C4-2B (cell line): Measurements from ENCODE around the gene CASP12.

Source experiments
- H3K27ac ChIP-seq: fragments of 450-650 bp; 2 replicates; pipeline ENCODE4 v1.5.1; 2017
- CTCF ChIP-seq: fragments of 450-650 bp; conservative IDR thresholded peaks from 2 replicates; pipeline ENCODE4 v1.5.1; 2017; ENCODE audit warnings: mild to moderate bottlenecking
- ZFX ChIP-seq: fragments of 450-650 bp; IDR thresholded peaks from 2 replicates; pipeline ENCODE4 v1.6.1; 2017

The CASP12 gene

DNA sequence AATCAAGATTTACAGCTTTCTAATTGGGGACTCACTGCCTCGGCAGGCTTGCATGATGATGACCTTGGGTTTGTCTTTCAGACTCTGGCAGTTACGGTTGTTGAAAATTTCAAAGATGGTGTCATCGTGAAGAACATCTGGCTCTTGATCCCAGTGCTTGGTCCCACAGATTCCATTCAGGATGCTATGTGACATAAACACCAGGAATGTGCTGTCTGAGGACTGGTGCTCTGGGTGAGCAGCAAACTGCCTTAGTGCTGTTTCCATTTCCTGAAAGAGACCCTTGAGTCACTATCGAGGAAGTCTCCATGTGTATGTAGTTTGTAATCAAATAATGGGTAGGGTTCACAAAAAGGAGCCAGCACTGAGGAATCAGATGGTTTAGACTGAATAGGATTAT is 7.1 kb downstream of the CASP12 start:
- H3K27ac ChIP-seq: no peak overlapping the region
- TF ChIP-seq CTCF: no peak
- no peak for TF ChIP-seq ZFX

DNA sequence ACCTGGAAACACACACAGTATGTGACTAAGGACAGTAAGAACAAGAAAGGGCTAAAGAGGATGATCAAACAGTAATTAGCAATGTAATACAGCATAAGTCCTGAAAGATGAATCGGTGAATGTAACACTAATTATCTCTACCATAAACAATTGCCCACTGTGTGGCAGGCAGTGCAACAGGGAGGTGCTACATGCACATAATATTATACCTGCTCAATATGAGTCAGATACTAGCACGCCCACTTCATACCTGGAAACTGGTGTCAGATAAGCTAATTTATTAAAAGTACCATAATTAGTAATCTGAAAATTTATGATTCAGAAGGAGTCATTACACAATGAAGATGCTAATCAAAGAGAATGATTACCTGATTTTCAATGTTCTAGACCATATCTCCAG is 14.9 kb downstream of the CASP12 start:
- TF ChIP-seq CTCF: no peak
- TF ChIP-seq ZFX: no peak

DNA sequence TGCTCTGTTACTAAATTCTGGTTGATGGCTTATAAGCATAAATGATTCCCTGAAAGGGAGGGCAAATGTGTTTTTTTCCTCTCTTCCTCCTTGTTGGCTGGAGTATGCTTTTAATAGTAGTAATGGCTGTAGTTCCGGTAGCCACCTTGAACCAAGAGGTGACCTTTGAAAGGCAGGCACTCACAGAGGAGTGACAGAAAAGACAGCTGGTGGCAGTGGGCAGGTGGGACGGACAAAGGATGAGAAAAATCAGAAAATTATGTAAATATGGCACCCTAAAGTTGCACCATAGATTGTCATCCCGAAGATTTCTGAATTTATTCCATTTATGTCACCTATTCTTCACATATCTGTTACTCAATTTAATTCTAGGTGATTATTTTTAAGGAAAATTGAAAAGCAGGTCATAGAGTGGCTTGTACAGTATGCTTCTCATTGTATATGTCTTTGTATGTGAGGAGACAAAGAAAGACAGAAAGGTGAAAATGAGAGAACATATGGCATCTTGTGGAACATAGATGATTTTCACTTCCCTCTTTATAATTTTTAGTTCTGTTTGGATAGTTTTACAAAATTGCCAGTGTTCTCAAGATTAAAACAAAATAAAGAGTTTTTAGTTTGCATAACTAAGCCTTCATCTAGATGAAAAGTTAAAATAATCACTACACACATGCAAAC is 17.0 kb downstream of the CASP12 start:
- H3K27ac ChIP-seq: no peak overlapping the region

More for the DNA sequence above, 14.9 kb downstream of the CASP12 start:
- H3K27ac ChIP-seq: no peak overlapping the region

DNA sequence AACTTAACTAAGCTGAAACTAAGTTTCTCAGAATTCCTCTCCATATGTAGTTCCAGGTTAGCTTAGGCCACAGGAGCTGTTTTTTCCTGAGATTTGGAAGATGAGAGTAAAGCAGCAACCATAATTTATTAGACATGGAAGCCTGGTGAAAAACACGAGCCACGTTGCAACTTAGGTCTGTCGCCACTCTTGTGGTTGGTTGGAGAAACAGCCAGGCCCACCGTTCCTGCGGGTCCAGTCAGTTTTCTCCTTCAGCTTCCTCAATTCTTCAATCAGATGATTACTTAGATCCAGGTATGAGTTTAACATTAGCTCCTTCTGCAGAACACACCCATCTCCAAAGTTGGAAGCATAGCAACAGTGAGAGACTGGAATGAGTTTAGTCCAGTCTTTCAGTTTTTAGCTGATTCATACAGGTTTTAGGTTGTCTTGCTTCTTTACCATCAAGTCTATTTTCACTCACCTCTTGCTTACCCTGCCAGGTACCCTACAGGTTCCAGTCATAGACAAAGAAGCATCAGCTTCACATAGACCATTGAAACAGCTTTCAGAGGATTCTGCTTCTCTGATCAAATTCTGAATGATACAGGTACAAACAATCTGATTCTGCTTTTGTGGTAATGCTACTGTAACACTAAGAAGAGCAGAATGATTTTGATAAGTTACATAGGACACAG is 18.6 kb downstream of the CASP12 start:
- H3K27ac ChIP-seq: no peak overlapping the region
- TF ChIP-seq CTCF (peak; percentile 34), ZFX (no peak)

More for the DNA sequence above, 17.0 kb downstream of the CASP12 start:
- no peak for TF ChIP-seq ZFX

- TF ChIP-seq ZFX (no peak), CTCF (no peak)
- no peak overlapping the region for H3K27ac ChIP-seq
These were observed 21.3 kb downstream of the CASP12 start for GRCh38 chr11:104876861-104877431.

GRCh38 chr11:104876324-104876723 is 21.9 kb downstream of the CASP12 start:
- H3K27ac ChIP-seq: no peak overlapping the region
- TF ChIP-seq ZFX (no peak), CTCF (no peak)

DNA sequence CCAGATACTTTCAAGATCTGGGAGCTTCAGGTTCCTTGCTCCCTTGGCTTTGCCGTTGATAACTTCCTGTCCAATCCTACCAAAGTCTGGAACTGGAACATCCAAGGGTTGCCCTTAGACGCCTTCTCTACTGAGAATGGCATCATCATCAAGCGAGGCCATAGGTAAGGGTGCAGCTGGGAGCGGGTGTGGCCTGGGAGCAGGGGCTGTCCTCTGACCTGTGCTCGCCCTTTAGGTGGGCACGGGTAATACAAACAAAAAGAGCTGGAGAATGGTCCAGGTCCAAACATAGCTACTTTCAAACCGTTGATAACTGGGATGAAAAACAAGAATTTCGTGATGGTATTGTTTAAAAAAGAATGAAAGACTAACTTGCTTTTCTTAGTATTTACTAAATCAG is 25.0 kb downstream of the CASP12 start:
- H3K27ac ChIP-seq: no peak overlapping the region
- no peak for TF ChIP-seq CTCF
- no peak for TF ChIP-seq ZFX
